RWPE1 (cell line): ENCODE results near the gene TAMM41.

ENCODE experiments used
- CTCF ChIA-PET: fragments of 350-600 bp; sonication (Branson Sonifier 250); formaldehyde crosslinking; extraction: SDS; loops from one replicate; lab custom pipeline; 2021; lab: Yijun Ruan, JAX
- POLR2A ChIA-PET: fragments of 400-600 bp; formaldehyde crosslinking; extraction: SDS; loops from one replicate; lab custom pipeline; 2020; ENCODE audit warnings: antibody characterized with exemption; ENCODE audit not compliant: low non-redundant PET; lab: Yijun Ruan, JAX
- DNase-seq: peaks from one replicate; pipeline ENCODE4 v3.0.0; 2012; ENCODE audit warnings: low spot score
- H3K27ac ChIP-seq: fragments of 450-650 bp; 2 replicates; pipeline ENCODE4 v1.5.1; 2017
- TF ChIP-seq, protein P1 (sequence below): fragments of 450-650 bp; conservative IDR thresholded peaks from 2 replicates; pipeline ENCODE4 v1.5.1; 2017; ENCODE audit warnings: low read depth, mild to moderate bottlenecking

Gene TAMM41

GRCh38 chr3:11799791-11800190, 46.9 kb downstream of the TAMM41 start:
- no peak for DNase-seq
- ChIA-PET CTCF (no interaction called here), POLR2A (no interaction called here)
- TF ChIP-seq, protein P1, sequence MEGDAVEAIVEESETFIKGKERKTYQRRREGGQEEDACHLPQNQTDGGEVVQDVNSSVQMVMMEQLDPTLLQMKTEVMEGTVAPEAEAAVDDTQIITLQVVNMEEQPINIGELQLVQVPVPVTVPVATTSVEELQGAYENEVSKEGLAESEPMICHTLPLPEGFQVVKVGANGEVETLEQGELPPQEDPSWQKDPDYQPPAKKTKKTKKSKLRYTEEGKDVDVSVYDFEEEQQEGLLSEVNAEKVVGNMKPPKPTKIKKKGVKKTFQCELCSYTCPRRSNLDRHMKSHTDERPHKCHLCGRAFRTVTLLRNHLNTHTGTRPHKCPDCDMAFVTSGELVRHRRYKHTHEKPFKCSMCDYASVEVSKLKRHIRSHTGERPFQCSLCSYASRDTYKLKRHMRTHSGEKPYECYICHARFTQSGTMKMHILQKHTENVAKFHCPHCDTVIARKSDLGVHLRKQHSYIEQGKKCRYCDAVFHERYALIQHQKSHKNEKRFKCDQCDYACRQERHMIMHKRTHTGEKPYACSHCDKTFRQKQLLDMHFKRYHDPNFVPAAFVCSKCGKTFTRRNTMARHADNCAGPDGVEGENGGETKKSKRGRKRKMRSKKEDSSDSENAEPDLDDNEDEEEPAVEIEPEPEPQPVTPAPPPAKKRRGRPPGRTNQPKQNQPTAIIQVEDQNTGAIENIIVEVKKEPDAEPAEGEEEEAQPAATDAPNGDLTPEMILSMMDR: no peak
- H3K27ac ChIP-seq: no peak overlapping the region

DNA sequence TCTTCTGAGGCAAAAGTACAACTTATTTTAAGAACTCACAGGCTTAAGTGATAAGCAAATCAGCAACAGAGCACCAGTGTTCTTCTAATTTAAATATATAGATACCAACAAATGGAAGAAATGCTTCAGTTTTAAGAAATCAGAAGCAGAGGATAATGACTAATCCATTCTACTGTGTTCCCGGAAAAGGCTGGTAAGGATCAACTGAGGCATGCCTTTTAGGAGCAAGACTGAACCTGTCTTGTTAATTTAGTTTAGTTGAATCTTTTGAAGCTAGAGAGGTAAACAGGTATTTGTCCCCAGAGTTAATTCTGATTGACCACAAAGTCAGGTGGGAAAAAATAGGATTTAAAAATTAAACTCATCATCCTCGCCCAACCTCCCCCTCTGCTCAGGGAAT, 51.8 kb downstream of the TAMM41 start:
- H3K27ac ChIP-seq: no peak overlapping the region
- TF ChIP-seq, protein P1: no peak
- ChIA-PET CTCF (interaction anchor here (0.6 to 0.9 kb wide), 3 partner anchors 9 to 485 kb away, joined by 4 to 5 read pairs (median 4); no protein-coding TSS in a partner anchor), POLR2A (no interaction called here)
- no peak for DNase-seq

GRCh38 chr3:11791339-11792200, 55.1 kb downstream of the TAMM41 start:
- peak; percentile 13 for DNase-seq
- CTCF ChIA-PET: no interaction called here
- POLR2A ChIA-PET: no interaction called here
- H3K27ac ChIP-seq: no peak overlapping the region
- TF ChIP-seq, protein P1: no peak

DNA sequence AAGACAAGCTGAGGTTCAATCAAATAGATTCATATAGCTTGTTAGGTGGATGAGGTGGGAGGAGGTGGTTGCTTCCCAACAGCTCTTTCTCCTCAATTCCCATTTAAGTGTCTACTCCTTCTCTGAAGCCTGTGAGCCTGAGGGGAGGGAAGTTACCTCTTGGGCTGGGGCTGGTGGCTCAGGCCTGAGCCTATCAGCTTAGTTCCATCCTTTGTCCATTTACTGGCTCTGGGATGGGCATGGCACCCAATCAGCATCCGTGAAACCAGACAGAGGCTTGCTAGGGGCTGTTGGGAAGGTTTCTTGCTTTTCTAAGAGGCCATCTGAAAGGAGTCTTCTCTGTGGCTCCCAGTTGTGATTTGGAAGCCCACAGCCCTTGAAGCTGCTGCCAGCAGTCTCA, 57.3 kb downstream of the TAMM41 start:
- DNase-seq: no peak
- ChIA-PET POLR2A (no interaction called here), CTCF (no interaction called here)
- no peak overlapping the region; the same call in 1 of the 2 replicates for H3K27ac ChIP-seq
- TF ChIP-seq, protein P1: no peak

GRCh38 chr3:11784971-11785377, 61.7 kb downstream of the TAMM41 start:
- DNase-seq: no peak
- ChIA-PET CTCF (no interaction called here), POLR2A (no interaction called here)
- no peak overlapping the region for H3K27ac ChIP-seq
- TF ChIP-seq, protein P1: no peak

- ChIA-PET CTCF (no interaction called here), POLR2A (no interaction called here)
Measured at GRCh38 chr3:11780341-11780740, 66.3 kb downstream of the TAMM41 start.

More at GRCh38 chr3:11780341-11780740, 66.3 kb downstream of the TAMM41 start:
- H3K27ac ChIP-seq: no peak overlapping the region
- TF ChIP-seq, protein P1: no peak
- no peak for DNase-seq
